ENCODE data around the gene SIK3. TPM values are rescaled to one million over a fixed set of nuclear protein-coding genes. Genes with fewer than 3 reads are reported as not detected.

SIK3 gene
- total RNA-seq, 1 experiment from 2014 or later: 34.4 TPM

DNA sequence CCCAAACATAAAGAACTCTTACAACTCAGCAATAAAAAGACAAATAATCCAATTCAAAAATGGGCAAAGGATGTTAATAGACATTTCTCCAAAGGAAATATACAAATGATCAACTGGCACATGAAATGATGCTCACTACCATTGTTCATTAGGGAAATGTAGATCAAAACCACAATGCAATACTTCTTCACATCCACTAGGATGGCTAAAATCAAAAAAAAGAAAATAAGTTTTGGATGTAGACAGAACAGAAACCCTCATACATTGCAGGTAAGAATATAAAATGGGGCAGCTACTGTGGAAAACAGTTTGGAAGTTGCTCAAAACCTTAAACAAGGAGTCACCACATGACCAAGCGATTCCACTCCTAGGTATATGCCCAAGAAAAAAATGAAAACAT lies 16.3 kb downstream of the SIK3 start (continued):
- TF ChIP-seq, protein P1, sequence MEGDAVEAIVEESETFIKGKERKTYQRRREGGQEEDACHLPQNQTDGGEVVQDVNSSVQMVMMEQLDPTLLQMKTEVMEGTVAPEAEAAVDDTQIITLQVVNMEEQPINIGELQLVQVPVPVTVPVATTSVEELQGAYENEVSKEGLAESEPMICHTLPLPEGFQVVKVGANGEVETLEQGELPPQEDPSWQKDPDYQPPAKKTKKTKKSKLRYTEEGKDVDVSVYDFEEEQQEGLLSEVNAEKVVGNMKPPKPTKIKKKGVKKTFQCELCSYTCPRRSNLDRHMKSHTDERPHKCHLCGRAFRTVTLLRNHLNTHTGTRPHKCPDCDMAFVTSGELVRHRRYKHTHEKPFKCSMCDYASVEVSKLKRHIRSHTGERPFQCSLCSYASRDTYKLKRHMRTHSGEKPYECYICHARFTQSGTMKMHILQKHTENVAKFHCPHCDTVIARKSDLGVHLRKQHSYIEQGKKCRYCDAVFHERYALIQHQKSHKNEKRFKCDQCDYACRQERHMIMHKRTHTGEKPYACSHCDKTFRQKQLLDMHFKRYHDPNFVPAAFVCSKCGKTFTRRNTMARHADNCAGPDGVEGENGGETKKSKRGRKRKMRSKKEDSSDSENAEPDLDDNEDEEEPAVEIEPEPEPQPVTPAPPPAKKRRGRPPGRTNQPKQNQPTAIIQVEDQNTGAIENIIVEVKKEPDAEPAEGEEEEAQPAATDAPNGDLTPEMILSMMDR (IDR thresholded peaks at IDR 0.05): no peak
- TF ChIP-seq ZNF263 (CRISPR knock-in tag; IDR thresholded peaks at IDR 0.05; ENCODE audit: low read depth) (no peak), ZNF232 (CRISPR knock-in tag; IDR thresholded peaks at IDR 0.05) (no peak), NR2C2 (CRISPR knock-in tag; IDR thresholded peaks at IDR 0.05) (no peak), OVOL2 (CRISPR knock-in tag; IDR thresholded peaks at IDR 0.05; ENCODE audit: borderline replicate concordance) (no peak), RELA (CRISPR knock-in tag; IDR thresholded peaks at IDR 0.05; ENCODE audit: borderline replicate concordance) (no peak), FOXK1 (CRISPR knock-in tag; IDR thresholded peaks at IDR 0.05) (no peak)

DNA sequence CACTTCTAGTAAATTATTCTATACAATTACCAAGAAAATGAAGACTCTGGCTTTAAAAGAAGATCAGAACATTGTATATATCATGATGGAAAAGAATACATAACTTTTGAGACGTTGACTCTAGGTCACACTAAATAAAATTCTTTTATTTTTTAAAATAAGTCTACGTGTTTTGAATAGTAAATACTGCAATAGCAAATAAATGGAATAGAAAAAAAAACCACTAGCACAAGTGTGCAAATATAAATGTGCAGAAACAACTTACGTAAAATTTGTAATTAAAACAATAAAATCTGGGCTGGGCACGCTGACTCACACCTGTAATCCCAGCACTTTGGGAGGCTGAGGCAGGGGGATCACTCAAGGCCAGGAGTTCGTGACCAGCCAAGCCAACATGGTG lies 17.9 kb downstream of the SIK3 start:
- H3K36me3 Mint-ChIP-seq: 0 out of 2 replicates have a peak, but pooled peaks cover 2% of the 10 kb centered on the region
- DNase-seq (ENCODE audit: low spot score) (no peak), ATAC-seq (no peak)
- POLR2A ChIA-PET: no interaction called here
- H3K27me3 Mint-ChIP-seq (ENCODE audit: low read depth): no peaks in the 10 kb centered on the region
- H3K4me3 Mint-ChIP-seq: no peak overlapping the region
- H3K4me1 Mint-ChIP-seq: peaks cover 49% of the 10 kb centered on the region
- CTCF ChIA-PET: no interaction called here
- no peak overlapping the region for H3K27ac Mint-ChIP-seq
- TF ChIP-seq ELF4 (CRISPR knock-in tag; IDR thresholded peaks at IDR 0.05; ENCODE audit: low read depth) (no peak), GRHL2 (CRISPR knock-in tag; IDR thresholded peaks at IDR 0.05; ENCODE audit: insufficient replicate concordance, severe bottlenecking) (no peak), TEAD4 (CRISPR knock-in tag; IDR thresholded peaks at IDR 0.05) (no peak), SMAD4 (CRISPR knock-in tag; IDR thresholded peaks at IDR 0.05) (no peak), FOXK1 (CRISPR knock-in tag; IDR thresholded peaks at IDR 0.05) (no peak), KAT7 (CRISPR knock-in tag; IDR thresholded peaks at IDR 0.05; ENCODE audit: borderline replicate concordance) (no peak), ZNF121 (CRISPR knock-in tag; IDR thresholded peaks at IDR 0.05) (no peak), JAZF1 (CRISPR knock-in tag; IDR thresholded peaks at IDR 0.05) (no peak), ATF1 (CRISPR knock-in tag; IDR thresholded peaks at IDR 0.05) (no peak)
- TF ChIP-seq, protein P2, sequence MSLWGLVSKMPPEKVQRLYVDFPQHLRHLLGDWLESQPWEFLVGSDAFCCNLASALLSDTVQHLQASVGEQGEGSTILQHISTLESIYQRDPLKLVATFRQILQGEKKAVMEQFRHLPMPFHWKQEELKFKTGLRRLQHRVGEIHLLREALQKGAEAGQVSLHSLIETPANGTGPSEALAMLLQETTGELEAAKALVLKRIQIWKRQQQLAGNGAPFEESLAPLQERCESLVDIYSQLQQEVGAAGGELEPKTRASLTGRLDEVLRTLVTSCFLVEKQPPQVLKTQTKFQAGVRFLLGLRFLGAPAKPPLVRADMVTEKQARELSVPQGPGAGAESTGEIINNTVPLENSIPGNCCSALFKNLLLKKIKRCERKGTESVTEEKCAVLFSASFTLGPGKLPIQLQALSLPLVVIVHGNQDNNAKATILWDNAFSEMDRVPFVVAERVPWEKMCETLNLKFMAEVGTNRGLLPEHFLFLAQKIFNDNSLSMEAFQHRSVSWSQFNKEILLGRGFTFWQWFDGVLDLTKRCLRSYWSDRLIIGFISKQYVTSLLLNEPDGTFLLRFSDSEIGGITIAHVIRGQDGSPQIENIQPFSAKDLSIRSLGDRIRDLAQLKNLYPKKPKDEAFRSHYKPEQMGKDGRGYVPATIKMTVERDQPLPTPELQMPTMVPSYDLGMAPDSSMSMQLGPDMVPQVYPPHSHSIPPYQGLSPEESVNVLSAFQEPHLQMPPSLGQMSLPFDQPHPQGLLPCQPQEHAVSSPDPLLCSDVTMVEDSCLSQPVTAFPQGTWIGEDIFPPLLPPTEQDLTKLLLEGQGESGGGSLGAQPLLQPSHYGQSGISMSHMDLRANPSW (CRISPR knock-in tag; conservative IDR thresholded peaks at IDR 0.05; ENCODE audit: low read depth): no peak
- TF ChIP-seq, protein P3, sequence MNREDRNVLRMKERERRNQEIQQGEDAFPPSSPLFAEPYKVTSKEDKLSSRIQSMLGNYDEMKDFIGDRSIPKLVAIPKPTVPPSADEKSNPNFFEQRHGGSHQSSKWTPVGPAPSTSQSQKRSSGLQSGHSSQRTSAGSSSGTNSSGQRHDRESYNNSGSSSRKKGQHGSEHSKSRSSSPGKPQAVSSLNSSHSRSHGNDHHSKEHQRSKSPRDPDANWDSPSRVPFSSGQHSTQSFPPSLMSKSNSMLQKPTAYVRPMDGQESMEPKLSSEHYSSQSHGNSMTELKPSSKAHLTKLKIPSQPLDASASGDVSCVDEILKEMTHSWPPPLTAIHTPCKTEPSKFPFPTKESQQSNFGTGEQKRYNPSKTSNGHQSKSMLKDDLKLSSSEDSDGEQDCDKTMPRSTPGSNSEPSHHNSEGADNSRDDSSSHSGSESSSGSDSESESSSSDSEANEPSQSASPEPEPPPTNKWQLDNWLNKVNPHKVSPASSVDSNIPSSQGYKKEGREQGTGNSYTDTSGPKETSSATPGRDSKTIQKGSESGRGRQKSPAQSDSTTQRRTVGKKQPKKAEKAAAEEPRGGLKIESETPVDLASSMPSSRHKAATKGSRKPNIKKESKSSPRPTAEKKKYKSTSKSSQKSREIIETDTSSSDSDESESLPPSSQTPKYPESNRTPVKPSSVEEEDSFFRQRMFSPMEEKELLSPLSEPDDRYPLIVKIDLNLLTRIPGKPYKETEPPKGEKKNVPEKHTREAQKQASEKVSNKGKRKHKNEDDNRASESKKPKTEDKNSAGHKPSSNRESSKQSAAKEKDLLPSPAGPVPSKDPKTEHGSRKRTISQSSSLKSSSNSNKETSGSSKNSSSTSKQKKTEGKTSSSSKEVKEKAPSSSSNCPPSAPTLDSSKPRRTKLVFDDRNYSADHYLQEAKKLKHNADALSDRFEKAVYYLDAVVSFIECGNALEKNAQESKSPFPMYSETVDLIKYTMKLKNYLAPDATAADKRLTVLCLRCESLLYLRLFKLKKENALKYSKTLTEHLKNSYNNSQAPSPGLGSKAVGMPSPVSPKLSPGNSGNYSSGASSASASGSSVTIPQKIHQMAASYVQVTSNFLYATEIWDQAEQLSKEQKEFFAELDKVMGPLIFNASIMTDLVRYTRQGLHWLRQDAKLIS (CRISPR knock-in tag; IDR thresholded peaks at IDR 0.05; ENCODE audit: borderline replicate concordance): no peak
- peaks cover 4% of the 10 kb centered on the region; the same call in 1 of the 2 replicates for H3K9me3 Mint-ChIP-seq

All from WTC11 (cell line).